ENCODE results near the gene C10orf62.

- TF ChIP-seq POLR2A (IDR thresholded peaks at IDR 0.05; ENCODE audit: low read depth, low read length): no peak
- TF ChIP-seq SPI1 (IDR thresholded peaks at IDR 0.05; ENCODE audit: low read depth, low read length): no peak
- TF ChIP-seq POLR2AphosphoS5 (IDR thresholded peaks at IDR 0.05; ENCODE audit: low read depth, low read length): no peak
- TF ChIP-seq TAF1 (IDR thresholded peaks at IDR 0.05; ENCODE audit: low read depth, low read length): no peak
Measured at GRCh38 chr10:97563337-97563736, 26.2 kb upstream of the C10orf62 start.

All from GM12891 (cell line).